Coronary artery (tissue), 2 donors: ENCODE data around the gene ZBTB7C.

Experiments used
- DNase-seq: peaks from one replicate; pipeline ENCODE4 v3.0.0-alpha.2; 2017; ENCODE audit warnings: low spot score
- H3K27ac ChIP-seq, 2 donors: fragments of 200-600 bp; sonication (generic); one replicate each; pipeline ENCODE4 v1.5.1; 2016 to 2019
- H3K4me3 ChIP-seq: fragments of 200-600 bp; sonication (generic); 2 replicates; pipeline ENCODE4 v1.5.1; 2016; ENCODE audit warnings: mild to moderate bottlenecking, moderate library complexity
- CTCF ChIP-seq: fragments of 200-600 bp; sonication (generic); IDR thresholded peaks from one replicate; pipeline ENCODE4 v1.5.1; 2019; ENCODE audit warnings: antibody characterized with exemption

ZBTB7C gene

GRCh38 chr18:48171490-48172188 lies 237.5 kb downstream of the ZBTB7C start:
- TF ChIP-seq CTCF = no peak
- H3K4me3 ChIP-seq = no peak overlapping the region
- no peak overlapping the region for H3K27ac ChIP-seq
- DNase-seq = no peak

GRCh38 chr18:48170651-48171050 lies 238.5 kb downstream of the ZBTB7C start:
- DNase-seq = no peak
- Histone ChIP-seq H3K4me3 (no peak overlapping the region), H3K27ac (no peak overlapping the region)
- TF ChIP-seq CTCF = no peak

GRCh38 chr18:48168861-48169260 lies 240.3 kb downstream of the ZBTB7C start:
- Histone ChIP-seq H3K4me3 (no peak overlapping the region), H3K27ac (no peak overlapping the region)
- TF ChIP-seq CTCF = no peak
- no peak for DNase-seq

GRCh38 chr18:48167897-48168253 lies 241.3 kb downstream of the ZBTB7C start:
- Histone ChIP-seq H3K4me3 (no peak overlapping the region), H3K27ac (no peak overlapping the region)
- no peak for DNase-seq
- TF ChIP-seq CTCF = no peak

GRCh38 chr18:48166336-48166875 lies 242.8 kb downstream of the ZBTB7C start:
- DNase-seq = no peak
- peak overlapping the region in 1 of 2 donors; percentile 19 for H3K27ac ChIP-seq
- TF ChIP-seq CTCF = no peak
- no peak overlapping the region for H3K4me3 ChIP-seq

GRCh38 chr18:48165111-48165866 lies 243.9 kb downstream of the ZBTB7C start:
- TF ChIP-seq CTCF = no peak
- no peak for DNase-seq
- Histone ChIP-seq H3K27ac (peak overlapping the region in 1 of 2 donors; percentile 9), H3K4me3 (no peak overlapping the region)
